Measurements from ENCODE around the gene ZNF500. TPM values are rescaled to one million over a fixed set of nuclear protein-coding genes. Genes with fewer than 3 reads are reported as not detected.

ZNF500 gene
- total RNA-seq: 10 to 100 TPM in 2 of 4 donors, 1 to 10 TPM in 2; 8.9 to 18.6 (median 10.9) TPM

DNA sequence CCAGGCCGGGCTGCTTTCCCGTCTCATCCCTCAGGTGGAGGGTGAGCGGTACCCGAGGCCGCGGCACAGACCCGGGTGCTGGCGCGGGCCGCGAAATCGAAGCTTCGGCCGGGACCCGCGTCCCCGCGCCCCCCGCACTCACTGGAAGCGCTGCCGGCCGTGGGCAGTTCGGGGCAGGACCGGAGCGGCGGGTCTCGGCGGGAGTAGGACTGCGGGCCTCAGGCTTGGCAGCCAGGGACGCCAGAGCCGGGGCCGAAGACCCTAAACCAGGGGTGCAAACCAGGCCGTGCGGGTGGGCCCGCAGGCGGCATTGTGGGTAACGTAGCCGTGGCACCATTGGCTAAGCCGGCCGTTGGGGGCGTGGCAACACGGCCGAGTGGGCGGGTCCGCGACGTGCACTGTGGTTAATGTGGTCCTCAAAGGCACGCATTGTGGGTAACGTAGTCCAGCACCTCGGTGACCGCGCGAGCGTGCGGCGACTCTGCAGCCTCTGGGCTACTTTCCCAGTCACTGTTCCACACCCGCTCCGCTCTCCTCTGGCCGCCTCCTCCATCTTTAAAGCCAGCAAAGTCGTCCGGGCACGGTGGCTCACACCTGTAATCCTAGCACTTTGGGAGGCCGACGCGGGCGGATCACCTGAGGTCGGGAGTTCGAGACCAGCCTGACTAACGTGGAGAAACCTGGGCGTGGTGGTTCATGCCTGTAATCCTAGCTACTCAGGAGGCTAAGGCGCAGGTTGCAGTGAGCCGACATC lies at the start of gene ZNF500:
Gene ZNF500, minus strand, starts transcription at position 288 of the 754 bp plus-strand sequence. CDS start 1,184 bp downstream, outside the sequence.
- DNase-seq (ENCODE audit: low spot score) (peak; percentile 99), ATAC-seq (ENCODE audit: low FRiP score) (peak; percentile 97)
- TF ChIP-seq, protein P1, sequence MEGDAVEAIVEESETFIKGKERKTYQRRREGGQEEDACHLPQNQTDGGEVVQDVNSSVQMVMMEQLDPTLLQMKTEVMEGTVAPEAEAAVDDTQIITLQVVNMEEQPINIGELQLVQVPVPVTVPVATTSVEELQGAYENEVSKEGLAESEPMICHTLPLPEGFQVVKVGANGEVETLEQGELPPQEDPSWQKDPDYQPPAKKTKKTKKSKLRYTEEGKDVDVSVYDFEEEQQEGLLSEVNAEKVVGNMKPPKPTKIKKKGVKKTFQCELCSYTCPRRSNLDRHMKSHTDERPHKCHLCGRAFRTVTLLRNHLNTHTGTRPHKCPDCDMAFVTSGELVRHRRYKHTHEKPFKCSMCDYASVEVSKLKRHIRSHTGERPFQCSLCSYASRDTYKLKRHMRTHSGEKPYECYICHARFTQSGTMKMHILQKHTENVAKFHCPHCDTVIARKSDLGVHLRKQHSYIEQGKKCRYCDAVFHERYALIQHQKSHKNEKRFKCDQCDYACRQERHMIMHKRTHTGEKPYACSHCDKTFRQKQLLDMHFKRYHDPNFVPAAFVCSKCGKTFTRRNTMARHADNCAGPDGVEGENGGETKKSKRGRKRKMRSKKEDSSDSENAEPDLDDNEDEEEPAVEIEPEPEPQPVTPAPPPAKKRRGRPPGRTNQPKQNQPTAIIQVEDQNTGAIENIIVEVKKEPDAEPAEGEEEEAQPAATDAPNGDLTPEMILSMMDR (IDR thresholded peaks at IDR 0.05): no peak

DNA sequence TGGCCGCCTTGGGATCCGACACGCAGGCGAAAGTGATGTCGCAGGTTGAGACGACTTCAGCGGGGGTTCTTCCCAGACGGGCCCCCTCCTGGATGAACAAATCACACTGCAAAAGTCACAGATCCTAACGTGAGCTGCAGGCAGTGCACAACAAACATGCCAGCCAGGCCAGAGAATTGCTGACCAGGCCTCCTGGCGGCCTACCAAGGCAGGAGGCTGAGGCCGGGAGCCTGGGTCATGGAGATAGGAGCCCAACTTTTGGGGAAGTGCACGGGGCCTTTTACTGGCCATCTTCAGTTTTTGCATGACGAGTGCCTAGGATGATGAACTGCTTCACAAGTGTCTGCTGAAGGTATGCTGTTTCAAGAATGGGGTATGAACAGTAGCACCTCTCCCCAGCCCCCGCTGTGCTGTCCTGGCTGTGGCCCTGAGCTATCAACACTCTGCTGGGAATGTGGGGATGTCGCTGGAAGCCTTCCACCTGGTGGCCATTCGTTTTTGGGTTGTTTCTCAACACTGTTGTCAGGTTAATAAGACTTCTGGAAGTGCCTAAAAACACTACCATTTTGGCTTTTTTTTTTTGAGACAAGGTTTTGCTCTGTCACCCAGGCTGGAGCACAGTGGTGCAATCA lies 47.7 kb upstream of the ZNF500 start:
- TF ChIP-seq, protein P1 (IDR thresholded peaks at IDR 0.05): no peak
- ATAC-seq (ENCODE audit: low FRiP score): no peak
- no peak for DNase-seq (ENCODE audit: low spot score)

DNA sequence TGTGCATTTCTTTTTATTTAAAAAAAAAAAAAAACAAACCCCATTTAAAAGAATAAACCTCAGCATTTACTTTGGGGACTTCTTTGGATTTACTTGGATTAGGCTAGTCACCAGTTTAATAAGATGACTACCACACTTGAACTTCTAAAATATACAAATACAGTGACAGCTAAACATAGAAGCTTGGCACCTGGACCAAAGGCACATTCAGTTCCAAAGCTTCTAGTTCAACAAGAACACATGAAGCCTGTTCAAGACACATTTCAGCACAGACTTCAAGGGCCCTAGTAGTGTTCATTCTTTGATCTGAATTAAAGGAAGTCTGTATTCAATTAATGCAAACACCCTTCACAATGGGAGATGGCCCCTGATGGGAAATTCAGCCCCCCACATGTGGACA lies 47.1 kb upstream of the ZNF500 start:
- ATAC-seq (ENCODE audit: low FRiP score) (no peak), DNase-seq (ENCODE audit: low spot score) (no peak)
- TF ChIP-seq, protein P1 (IDR thresholded peaks at IDR 0.05): no peak

DNA sequence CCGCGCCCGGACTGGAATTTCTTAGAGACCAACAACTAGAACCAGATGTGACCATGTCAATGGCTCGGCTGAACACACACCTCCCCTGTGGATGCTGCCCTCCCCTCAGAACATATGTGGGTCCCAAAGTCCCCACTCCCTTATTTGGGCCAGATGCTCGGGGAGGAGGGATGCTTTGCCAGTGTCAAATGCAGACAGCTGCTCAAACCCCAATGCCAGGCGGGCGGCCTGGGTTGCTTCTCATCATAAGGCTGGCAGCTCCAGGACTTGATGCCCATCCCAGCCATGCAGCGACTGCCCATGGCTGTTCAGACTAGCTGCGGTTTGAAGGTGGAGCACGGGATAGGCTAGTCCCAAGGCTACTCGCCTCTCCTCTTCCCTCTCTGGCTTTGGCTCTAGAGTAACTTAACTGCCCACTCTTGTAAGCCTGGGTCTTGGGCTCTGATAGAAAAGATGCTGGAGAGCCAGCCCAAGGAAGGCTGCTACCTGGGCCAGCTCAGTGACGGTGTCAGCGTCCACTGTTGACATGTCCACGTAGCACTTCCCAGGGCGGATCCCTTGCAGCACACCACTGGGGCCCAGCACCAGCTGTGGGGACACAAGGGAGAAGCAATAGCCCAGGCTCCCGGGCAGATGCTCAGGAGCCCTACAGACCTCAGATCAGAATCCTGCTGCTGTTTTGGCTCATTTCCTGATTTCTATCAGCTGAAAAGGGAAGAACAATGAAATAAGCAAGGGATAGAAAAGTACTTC lies 46.5 kb upstream of the ZNF500 start:
- ATAC-seq (ENCODE audit: low FRiP score): no peak
- TF ChIP-seq, protein P1 (IDR thresholded peaks at IDR 0.05): no peak
- no peak for DNase-seq (ENCODE audit: low spot score)

DNA sequence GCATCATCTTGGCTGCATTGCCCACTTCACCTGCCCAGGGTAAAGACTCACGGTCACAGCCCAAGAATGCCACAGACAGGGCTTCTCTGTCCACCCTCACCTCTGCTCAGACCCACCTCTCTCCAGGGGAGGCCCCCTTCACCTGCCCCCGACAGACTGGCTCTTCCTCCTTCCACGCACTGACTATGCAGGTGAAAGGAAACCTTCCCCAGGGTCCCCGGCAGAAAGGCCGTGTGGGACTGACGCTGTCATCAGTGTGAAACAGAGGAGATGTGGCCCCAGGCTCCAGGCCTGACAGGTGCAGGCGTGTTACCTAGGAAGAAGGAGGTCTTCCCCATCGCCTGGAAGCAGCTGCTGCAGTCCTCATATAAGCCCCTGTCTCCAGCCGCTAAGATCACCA lies 44.8 kb upstream of the ZNF500 start:
- ATAC-seq (ENCODE audit: low FRiP score): no peak
- no peak for DNase-seq (ENCODE audit: low spot score)
- TF ChIP-seq, protein P1 (IDR thresholded peaks at IDR 0.05): no peak

DNA sequence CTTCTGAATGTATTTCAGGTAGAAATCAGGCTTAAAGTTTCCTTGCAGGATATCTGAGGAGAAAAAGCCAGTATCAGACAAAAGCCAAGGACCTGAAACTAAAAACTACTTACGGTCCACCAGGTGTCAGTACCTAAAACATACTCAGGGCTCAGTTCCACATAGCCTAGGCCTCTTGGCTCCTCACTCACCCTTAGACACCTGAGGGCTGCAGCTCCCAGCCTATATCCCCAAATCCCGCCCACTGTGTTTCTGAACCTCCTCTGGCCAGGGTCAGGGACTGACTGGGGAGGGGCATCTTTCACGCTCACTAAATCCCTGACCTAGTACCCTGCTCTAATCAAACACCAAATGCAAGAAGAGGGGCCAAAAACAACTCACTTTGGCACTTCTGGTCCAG lies 44.3 kb upstream of the ZNF500 start:
- ATAC-seq (ENCODE audit: low FRiP score): no peak
- TF ChIP-seq, protein P1 (IDR thresholded peaks at IDR 0.05): no peak
- no peak for DNase-seq (ENCODE audit: low spot score)
